Hepatocyte (in vitro differentiated cells): ENCODE measurements around the gene TBX18.

ENCODE experiments used
- EZH2 ChIP-seq: fragments of 200-600 bp; sonication (generic); IDR thresholded peaks from 2 replicates; pipeline ENCODE4 v1.6.1; 2016; ENCODE audit warnings: antibody characterized with exemption, mild to moderate bottlenecking, borderline replicate concordance
- TF ChIP-seq, protein P1 (sequence below): fragments of 200-600 bp; sonication (generic); IDR thresholded peaks from 2 replicates; pipeline ENCODE4 v1.5.1; 2016; ENCODE audit warnings: antibody characterized with exemption, mild to moderate bottlenecking; ENCODE audit not compliant: poor library complexity

DNA sequence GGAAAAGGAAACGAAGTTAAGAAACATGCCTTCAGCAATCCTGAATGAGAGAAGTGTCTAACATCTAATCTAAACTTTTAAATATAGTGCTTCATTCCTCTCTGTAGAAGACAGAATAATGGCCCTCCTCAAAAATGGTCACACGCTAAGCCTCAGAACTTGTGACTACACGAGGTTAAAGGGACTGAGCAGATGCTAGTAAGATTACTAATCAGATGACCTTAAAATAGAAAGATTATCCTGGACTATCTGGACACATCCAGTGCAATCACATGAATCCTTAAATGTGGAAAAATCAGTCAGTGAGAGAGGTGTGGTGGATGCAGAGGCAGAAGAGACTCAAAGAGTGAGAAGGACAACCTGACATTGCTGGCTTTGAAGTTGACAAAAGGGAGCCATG is 126.1 kb downstream of the TBX18 start:
- TF ChIP-seq, protein P1, sequence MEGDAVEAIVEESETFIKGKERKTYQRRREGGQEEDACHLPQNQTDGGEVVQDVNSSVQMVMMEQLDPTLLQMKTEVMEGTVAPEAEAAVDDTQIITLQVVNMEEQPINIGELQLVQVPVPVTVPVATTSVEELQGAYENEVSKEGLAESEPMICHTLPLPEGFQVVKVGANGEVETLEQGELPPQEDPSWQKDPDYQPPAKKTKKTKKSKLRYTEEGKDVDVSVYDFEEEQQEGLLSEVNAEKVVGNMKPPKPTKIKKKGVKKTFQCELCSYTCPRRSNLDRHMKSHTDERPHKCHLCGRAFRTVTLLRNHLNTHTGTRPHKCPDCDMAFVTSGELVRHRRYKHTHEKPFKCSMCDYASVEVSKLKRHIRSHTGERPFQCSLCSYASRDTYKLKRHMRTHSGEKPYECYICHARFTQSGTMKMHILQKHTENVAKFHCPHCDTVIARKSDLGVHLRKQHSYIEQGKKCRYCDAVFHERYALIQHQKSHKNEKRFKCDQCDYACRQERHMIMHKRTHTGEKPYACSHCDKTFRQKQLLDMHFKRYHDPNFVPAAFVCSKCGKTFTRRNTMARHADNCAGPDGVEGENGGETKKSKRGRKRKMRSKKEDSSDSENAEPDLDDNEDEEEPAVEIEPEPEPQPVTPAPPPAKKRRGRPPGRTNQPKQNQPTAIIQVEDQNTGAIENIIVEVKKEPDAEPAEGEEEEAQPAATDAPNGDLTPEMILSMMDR = no peak
- TF ChIP-seq EZH2 = no peak
